ENCODE results near the gene GABBR1. TPM values are rescaled to one million over a fixed set of nuclear protein-coding genes. Genes with fewer than 3 reads are reported as not detected.

GABBR1 gene
- total and polyA plus RNA-seq, 2 donors (not counting 3 experiments of a cell fraction or from before 2014, with no cell fraction given): 43.6 to 50.8 TPM

DNA sequence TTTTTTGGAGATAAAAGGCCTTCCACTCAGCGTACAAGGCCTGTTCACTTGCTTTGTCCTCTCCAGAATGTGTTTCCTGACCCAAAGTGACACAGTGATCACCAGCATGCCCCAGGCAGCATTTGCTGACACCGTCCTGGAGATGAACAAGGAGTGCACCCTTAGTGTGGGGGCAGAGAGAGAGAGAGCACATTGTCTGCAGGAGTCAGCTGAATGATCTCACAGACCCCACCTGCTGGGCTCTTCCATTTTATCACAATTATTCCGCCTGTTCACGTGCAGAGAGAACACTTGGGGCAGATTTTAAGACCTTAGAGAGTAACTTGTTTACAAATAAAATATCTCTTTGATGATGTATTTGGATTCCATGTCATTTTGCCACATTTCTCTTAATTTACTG is 122.8 kb downstream of the GABBR1 start:
- TF ChIP-seq JUN (IDR thresholded peaks at IDR 0.05; ENCODE audit: borderline replicate concordance, insufficient read depth, insufficient read length, low read depth): no peak
- no peak for TF ChIP-seq EZH2 (IDR thresholded peaks at IDR 0.05; ENCODE audit: borderline replicate concordance, low read depth, low read length, severe bottlenecking)
- no peak for TF ChIP-seq POLR2AphosphoS5 (IDR thresholded peaks at IDR 0.05; ENCODE audit: insufficient read depth, low read depth, low read length)
- no peak for TF ChIP-seq GATA2 (IDR thresholded peaks at IDR 0.05; ENCODE audit: insufficient read depth, insufficient read length, low read depth, low read length)
- TF ChIP-seq POLR2A (IDR thresholded peaks at IDR 0.05; ENCODE audit: low read depth, low read length): no peak
- TF ChIP-seq MAX (IDR thresholded peaks at IDR 0.05; ENCODE audit: insufficient read depth, insufficient read length): no peak
- TF ChIP-seq MYC (IDR thresholded peaks at IDR 0.05; ENCODE audit: low read depth, low read length): no peak
- TF ChIP-seq FOS (IDR thresholded peaks at IDR 0.05; ENCODE audit: borderline replicate concordance, insufficient read depth, low read length): no peak
- TF ChIP-seq, protein P1, sequence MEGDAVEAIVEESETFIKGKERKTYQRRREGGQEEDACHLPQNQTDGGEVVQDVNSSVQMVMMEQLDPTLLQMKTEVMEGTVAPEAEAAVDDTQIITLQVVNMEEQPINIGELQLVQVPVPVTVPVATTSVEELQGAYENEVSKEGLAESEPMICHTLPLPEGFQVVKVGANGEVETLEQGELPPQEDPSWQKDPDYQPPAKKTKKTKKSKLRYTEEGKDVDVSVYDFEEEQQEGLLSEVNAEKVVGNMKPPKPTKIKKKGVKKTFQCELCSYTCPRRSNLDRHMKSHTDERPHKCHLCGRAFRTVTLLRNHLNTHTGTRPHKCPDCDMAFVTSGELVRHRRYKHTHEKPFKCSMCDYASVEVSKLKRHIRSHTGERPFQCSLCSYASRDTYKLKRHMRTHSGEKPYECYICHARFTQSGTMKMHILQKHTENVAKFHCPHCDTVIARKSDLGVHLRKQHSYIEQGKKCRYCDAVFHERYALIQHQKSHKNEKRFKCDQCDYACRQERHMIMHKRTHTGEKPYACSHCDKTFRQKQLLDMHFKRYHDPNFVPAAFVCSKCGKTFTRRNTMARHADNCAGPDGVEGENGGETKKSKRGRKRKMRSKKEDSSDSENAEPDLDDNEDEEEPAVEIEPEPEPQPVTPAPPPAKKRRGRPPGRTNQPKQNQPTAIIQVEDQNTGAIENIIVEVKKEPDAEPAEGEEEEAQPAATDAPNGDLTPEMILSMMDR (IDR thresholded peaks at IDR 0.05; ENCODE audit: extremely low read depth in 1 of 2, insufficient read depth in 1 of 2, low read depth in 1 of 2, low read length in 2 of 2): no peak
- Histone ChIP-seq H3K4me3 (replicated peaks in 1 of 3; ENCODE audit: insufficient read depth in 1 of 3, low read depth in 1 of 3, low read length in 3 of 3) (no peak overlapping the region), H4K20me1 (replicated peaks; ENCODE audit: control insufficient read depth, extremely low read depth, insufficient read depth, low read length) (no peaks in the 10 kb centered on the region), H3K27ac (ENCODE audit: insufficient read depth, low read depth, low read length) (no peak overlapping the region), H3K9ac (replicated peaks; ENCODE audit: extremely low read depth, insufficient read depth, low read length) (no peak overlapping the region), H3K9me1 (replicated peaks; ENCODE audit: control insufficient read depth, extremely low read depth, insufficient read depth, low read length) (no peaks in the 10 kb centered on the region), H3K36me3 (ENCODE audit: control insufficient read depth in 2 of 2, extremely low read depth in 1 of 2, insufficient read depth in 2 of 2, low read length in 2 of 2) (no peaks in the 10 kb centered on the region), H3K9me3 (replicated peaks; ENCODE audit: control insufficient read depth, insufficient read depth, low read length) (no peaks in the 10 kb centered on the region), H2AFZ (ENCODE audit: low read depth, low read length) (no peak overlapping the region), H3K4me1 (ENCODE audit: control insufficient read depth, extremely low read depth, insufficient read depth, low read length) (no peaks in the 10 kb centered on the region), H3K79me2 (ENCODE audit: control insufficient read depth, insufficient read depth, low read length) (no peaks in the 10 kb centered on the region), H3K4me2 (ENCODE audit: insufficient read depth, low read length) (no peak overlapping the region), H3K27me3 (ENCODE audit: control insufficient read depth in 2 of 2, insufficient read depth in 2 of 2, low read length in 2 of 2) (no peaks in the 10 kb centered on the region)
- CTCF ChIA-PET: no interaction called here
- intact Hi-C loops (cut with micrococcal nuclease) (no loop called here), dilution Hi-C loops (cut with MboI; ENCODE audit: extremely low pct_ligation_motif_present, low sequenced_read_pairs) (no loop called here)
- POLR2A ChIA-PET: no interaction called here
- BruUV-seq (replicated peaks): no TSS peak
- FAIRE-seq: no peak
- no peak for DNase-seq (ENCODE audit: low read depth, low spot score)

Small RNA genes within 50 kb of the gene (small RNA-seq; reads per million reads assigned to genes)
- gene SNORD32B (ENCODE audit: insufficient read depth, insufficient read length, low read depth, low replicate concordance): not detected
- gene SUMO2P1 (ENCODE audit: insufficient read depth, insufficient read length, low read depth, low replicate concordance): not detected
- not detected for gene TMEM183AP1 (ENCODE audit: insufficient read depth, insufficient read length, low read depth, low replicate concordance)

Other genes starting within 250 kb of the GABBR1 start
- not detected in 2 replicates for gene OR12D2, start 237.6 kb downstream of the GABBR1 start, total RNA-seq
- not detected in 2 replicates for gene OR12D2, start 237.6 kb downstream of the GABBR1 start, polyA plus RNA-seq
- gene OR12D1, start 218.3 kb downstream of the GABBR1 start, total RNA-seq: not detected in 2 replicates
- gene OR12D1, start 218.3 kb downstream of the GABBR1 start, polyA plus RNA-seq: not detected in 2 replicates
- gene OR10C1, start 193.9 kb downstream of the GABBR1 start, total RNA-seq: not detected in 2 replicates
- gene OR10C1, start 193.9 kb downstream of the GABBR1 start, polyA plus RNA-seq: not detected in 2 replicates
- gene OR11A1, start 176.1 kb downstream of the GABBR1 start, total RNA-seq: not detected in 2 replicates
- not detected in 2 replicates for gene OR11A1, start 176.1 kb downstream of the GABBR1 start, polyA plus RNA-seq
- gene OR2H1, start 176.0 kb downstream of the GABBR1 start, total RNA-seq: not detected in 2 replicates
- gene OR2H1, start 176.0 kb downstream of the GABBR1 start, polyA plus RNA-seq: not detected in 2 replicates
- not detected in 2 replicates for gene MAS1L, start 145.2 kb downstream of the GABBR1 start, total RNA-seq
- gene MAS1L, start 145.2 kb downstream of the GABBR1 start, polyA plus RNA-seq: not detected in 2 replicates
- gene UBD, start 73.5 kb downstream of the GABBR1 start, total RNA-seq: 0.31 TPM in 1 of 2 replicates, not detected in the other
- 0.10 and 0.13 TPM in 2 replicates for gene UBD, start 73.5 kb downstream of the GABBR1 start, polyA plus RNA-seq
- not detected in 2 replicates for gene OR2H2, start 48.1 kb downstream of the GABBR1 start, total RNA-seq
- gene OR2H2, start 48.1 kb downstream of the GABBR1 start, polyA plus RNA-seq: not detected in 2 replicates
- not detected in 2 replicates for gene MOG, start 23.9 kb upstream of the GABBR1 start, total RNA-seq
- not detected in 2 replicates for gene MOG, start 23.9 kb upstream of the GABBR1 start, polyA plus RNA-seq
- not detected in 2 replicates for gene ZFP57, start 48.0 kb upstream of the GABBR1 start, total RNA-seq
- gene ZFP57, start 48.0 kb upstream of the GABBR1 start, polyA plus RNA-seq: 0.07 TPM in 1 of 2 replicates, not detected in the other
- gene HLA-F, start 90.3 kb upstream of the GABBR1 start, total RNA-seq: 1.6 and 2.8 TPM in 2 replicates
- gene HLA-F, start 90.3 kb upstream of the GABBR1 start, polyA plus RNA-seq: 1.5 and 1.8 TPM in 2 replicates
- gene HLA-G, start 194.6 kb upstream of the GABBR1 start, total RNA-seq: 0.24 TPM in 1 of 2 replicates, not detected in the other
- gene HLA-G, start 194.6 kb upstream of the GABBR1 start, polyA plus RNA-seq: not detected in 2 replicates

Data from endothelial cell of umbilical vein (primary cell).